Measurements from ENCODE around the gene KLHL28. TPM values are rescaled to one million over a fixed set of nuclear protein-coding genes. Genes with fewer than 3 reads are reported as not detected.

KLHL28 gene
- total RNA-seq, 2 donors from 2014 or later, result 18.6 to 20.3 TPM

- Histone ChIP-seq H3K9me3 (ENCODE audit: control insufficient read depth, low read length) (peaks cover 2% of the 10 kb centered on the region), H3K36me3 (ENCODE audit: control insufficient read depth, insufficient read depth, low read length) (no peaks in the 10 kb centered on the region), H3K4me1 (ENCODE audit: control insufficient read depth, insufficient read depth, low read length) (no peaks in the 10 kb centered on the region), H3K4me3 (ENCODE audit: low read length) (no peak overlapping the region), H3K9ac (ENCODE audit: extremely low read depth, low read length, poor library complexity, severe bottlenecking) (no peak overlapping the region), H3K27ac (ENCODE audit: low read depth, low read length) (no peak overlapping the region), H3K27me3 (ENCODE audit: control insufficient read depth, insufficient read depth, low read length, poor library complexity, severe bottlenecking) (no peaks in the 10 kb centered on the region)
- H3K36me3 Mint-ChIP-seq (ENCODE audit: low read depth), result no peaks in the 10 kb centered on the region
- peaks cover 10% of the 10 kb centered on the region for H3K9me3 Mint-ChIP-seq
- WGBS, 2 experiments (ENCODE audit: insufficient coverage in 1 of 2, insufficient read length in 1 of 2), result 96 to 97% methylated on average over 12 to 15 of the region's 16 CpGs
- no peak for DNase-seq
- no peaks in the 10 kb centered on the region for H3K4me1 Mint-ChIP-seq
- H3K27ac Mint-ChIP-seq, result no peak overlapping the region
- no peaks in the 10 kb centered on the region for H3K27me3 Mint-ChIP-seq (ENCODE audit: insufficient read depth)
- H3K4me3 Mint-ChIP-seq, result no peak overlapping the region
- TF ChIP-seq CTCF (conservative IDR thresholded peaks at IDR 0.05), result no peak
Observed at GRCh38 chr14:44887596-44887955, 74.2 kb downstream of the KLHL28 start.

DNA sequence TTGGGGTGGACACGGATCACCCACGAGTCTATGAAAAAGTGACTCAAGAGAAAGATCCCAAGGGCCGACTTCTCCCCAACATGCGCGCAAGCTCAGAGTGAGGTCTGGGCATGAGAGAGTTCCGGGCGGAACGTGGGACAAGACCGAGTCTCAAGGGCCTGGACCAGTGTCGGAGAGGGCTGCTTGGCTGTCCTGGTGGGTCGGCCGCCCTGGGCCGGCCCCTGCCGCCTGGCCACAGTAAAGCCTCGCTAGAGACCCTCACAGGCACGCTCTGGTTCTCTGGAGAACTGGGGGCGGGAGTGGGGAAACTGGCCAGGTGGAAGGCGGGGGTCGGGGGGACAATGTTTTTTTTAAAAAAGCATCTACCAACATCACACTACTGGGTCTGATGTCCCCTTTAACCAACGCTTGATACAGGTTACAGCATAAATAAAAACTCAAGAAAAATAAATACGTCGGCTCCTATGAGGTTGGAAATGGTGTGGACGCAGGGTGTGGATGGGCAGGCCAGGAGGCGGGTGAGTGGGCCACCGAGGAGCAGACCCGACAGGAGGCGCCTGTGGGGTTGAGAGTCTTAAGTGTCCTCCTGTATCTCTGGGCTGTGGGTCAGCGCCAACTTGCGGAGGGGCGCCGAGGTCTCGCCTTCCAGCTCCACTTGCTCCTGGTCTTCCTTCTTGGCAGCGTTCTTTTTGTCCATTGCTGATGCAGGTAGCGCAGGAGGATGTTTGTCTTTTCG is 74.7 kb downstream of the KLHL28 start:
- 95 to 98% methylated on average over 15 to 33 of the region's 35 CpGs for WGBS, 2 experiments (ENCODE audit: insufficient coverage in 1 of 2, insufficient read length in 1 of 2)
- no peak overlapping the region for H3K27ac ChIP-seq (ENCODE audit: low read depth, low read length)

GRCh38 chr14:44880791-44881190 is 81.0 kb downstream of the KLHL28 start:
- no peaks in the 10 kb centered on the region for H3K27me3 ChIP-seq (ENCODE audit: control insufficient read depth, insufficient read depth, low read length, poor library complexity, severe bottlenecking)
- Mint-ChIP-seq H3K4me3 (no peak overlapping the region), H3K27me3 (ENCODE audit: insufficient read depth) (peaks cover 2% of the 10 kb centered on the region), H3K9me3 (peaks cover 25% of the 10 kb centered on the region), H3K27ac (no peak overlapping the region), H3K4me1 (peaks cover 4% of the 10 kb centered on the region), H3K36me3 (ENCODE audit: low read depth) (peaks cover 1% of the 10 kb centered on the region)
- WGBS, 2 experiments (ENCODE audit: insufficient coverage in 1 of 2, insufficient read length in 1 of 2), result 93% methylated on average over 2 of the region's 2 CpGs; no CpG with 5 or more reads in 1 of the 2 experiments
- no peak overlapping the region for H3K27ac ChIP-seq (ENCODE audit: low read depth, low read length)
- DNase-seq, result no peak
- no peak overlapping the region for H3K9ac ChIP-seq (ENCODE audit: extremely low read depth, low read length, poor library complexity, severe bottlenecking)
- H3K36me3 ChIP-seq (ENCODE audit: control insufficient read depth, insufficient read depth, low read length), result no peaks in the 10 kb centered on the region
- no peaks in the 10 kb centered on the region for H3K4me1 ChIP-seq (ENCODE audit: control insufficient read depth, insufficient read depth, low read length)
- TF ChIP-seq CTCF (conservative IDR thresholded peaks at IDR 0.05), result no peak
- H3K4me3 ChIP-seq (ENCODE audit: low read length), result no peak overlapping the region
- peaks cover 17% of the 10 kb centered on the region for H3K9me3 ChIP-seq (ENCODE audit: control insufficient read depth, low read length)

More for the DNA sequence above, 74.7 kb downstream of the KLHL28 start:
- Mint-ChIP-seq H3K9me3 (peaks cover 15% of the 10 kb centered on the region), H3K36me3 (ENCODE audit: low read depth) (no peaks in the 10 kb centered on the region), H3K4me1 (no peaks in the 10 kb centered on the region), H3K27me3 (ENCODE audit: insufficient read depth) (no peaks in the 10 kb centered on the region), H3K27ac (no peak overlapping the region), H3K4me3 (no peak overlapping the region)
- H3K27me3 ChIP-seq (ENCODE audit: control insufficient read depth, insufficient read depth, low read length, poor library complexity, severe bottlenecking), result no peaks in the 10 kb centered on the region
- no peak overlapping the region for H3K4me3 ChIP-seq (ENCODE audit: low read length)
- no peak for TF ChIP-seq CTCF (conservative IDR thresholded peaks at IDR 0.05)
- no peak for DNase-seq
- H3K36me3 ChIP-seq (ENCODE audit: control insufficient read depth, insufficient read depth, low read length), result no peaks in the 10 kb centered on the region
- peaks cover 7% of the 10 kb centered on the region for H3K9me3 ChIP-seq (ENCODE audit: control insufficient read depth, low read length)
- H3K4me1 ChIP-seq (ENCODE audit: control insufficient read depth, insufficient read depth, low read length), result no peaks in the 10 kb centered on the region
- H3K9ac ChIP-seq (ENCODE audit: extremely low read depth, low read length, poor library complexity, severe bottlenecking), result no peak overlapping the region

Other genes with a start within 250 kb of the KLHL28 start
- 10 to 100 TPM; 12.3 to 13.7 TPM for gene TOGARAM1, start 243 bp upstream of the KLHL28 start, total RNA-seq
- 10 to 100 TPM; 50.7 to 50.8 TPM for gene PRPF39, start 122.2 kb upstream of the KLHL28 start, total RNA-seq
- gene FKBP3, start 172.5 kb upstream of the KLHL28 start, total RNA-seq, result 100 to 1,000 TPM; 153 to 188 TPM
- gene FANCM, start 174.0 kb upstream of the KLHL28 start, total RNA-seq, result 10 to 100 TPM; 13.1 to 15.8 TPM